Mammary epithelial cell (primary cell): ENCODE measurements around the gene ATP10A.

Experiments used
- CTCF ChIP-seq, 2 donors: IDR thresholded peaks in 1 of 2; conservative IDR thresholded peaks in 1 of 2; 2 replicates each; pipeline ENCODE4 v1.5.1; 2011 to 2012; ENCODE audit warnings: inconsistent platforms in 2 of 2, low read length in 2 of 2, mild to moderate bottlenecking in 2 of 2, control low read depth in 1 of 2, low read depth in 1 of 2; ENCODE audit not compliant: insufficient read depth in 1 of 2; ENCODE audit errors: extremely low read depth in 1 of 2
- EZH2 ChIP-seq: IDR thresholded peaks from 2 replicates; pipeline ENCODE4 v1.6.1; 2012; ENCODE audit warnings: low read length, inconsistent platforms, borderline replicate concordance

GRCh38 chr15:25683911-25684310, 179.2 kb downstream of the ATP10A start:
- no peak for TF ChIP-seq CTCF (conservative IDR thresholded peaks at IDR 0.05 in 1 of 2, IDR thresholded peaks at IDR 0.05 in 1 of 2; ENCODE audit: extremely low read depth in 1 of 2, insufficient read depth in 1 of 2, low read depth in 1 of 2, low read length in 2 of 2)
- no peak for TF ChIP-seq EZH2
